ENCODE data around the gene YIPF7.
A peak's percentile ranks its signal among the peaks of the same experiment; 100 is the strongest.

YIPF7 gene

GRCh38 chr4:44662623-44663005 lies 11.2 kb upstream of the YIPF7 start:
- H3K4me3 ChIP-seq (ENCODE audit: low read depth, low read length) = no peak overlapping the region
- no peak for TF ChIP-seq CTCF (IDR thresholded peaks at IDR 0.05; ENCODE audit: insufficient read depth, low read depth, low read length, missing control alignments)
- peak; percentile 29 for DNase-seq (ENCODE audit: low read depth)

GRCh38 chr4:44661940-44662622 lies 10.7 kb upstream of the YIPF7 start:
- TF ChIP-seq CTCF (IDR thresholded peaks at IDR 0.05; ENCODE audit: insufficient read depth, low read depth, low read length, missing control alignments) = no peak
- no peak overlapping the region for H3K4me3 ChIP-seq (ENCODE audit: low read depth, low read length)
- DNase-seq (ENCODE audit: low read depth) = no peak

GRCh38 chr4:44660396-44660795 lies 9.0 kb upstream of the YIPF7 start:
- no peak for TF ChIP-seq CTCF (IDR thresholded peaks at IDR 0.05; ENCODE audit: insufficient read depth, low read depth, low read length, missing control alignments)
- no peak for DNase-seq (ENCODE audit: low read depth)

GRCh38 chr4:44652002-44652401 lies 577 bp upstream of the YIPF7 start:
- H3K4me3 ChIP-seq (ENCODE audit: low read depth, low read length) = no peak overlapping the region
- DNase-seq (ENCODE audit: low read depth) = no peak
- TF ChIP-seq CTCF (IDR thresholded peaks at IDR 0.05; ENCODE audit: insufficient read depth, low read depth, low read length, missing control alignments) = no peak

More at GRCh38 chr4:44660396-44660795, 9.0 kb upstream of the YIPF7 start:
- no peak overlapping the region for H3K4me3 ChIP-seq (ENCODE audit: low read depth, low read length)

- DNase-seq (ENCODE audit: low read depth) = no peak
- no peak for TF ChIP-seq CTCF (IDR thresholded peaks at IDR 0.05; ENCODE audit: insufficient read depth, low read depth, low read length, missing control alignments)
- no peak overlapping the region for H3K4me3 ChIP-seq (ENCODE audit: low read depth, low read length)
Observed at GRCh38 chr4:44646151-44646550, 5.3 kb downstream of the YIPF7 start.

- DNase-seq (ENCODE audit: low read depth) = no peak
- H3K4me3 ChIP-seq (ENCODE audit: low read depth, low read length) = no peak overlapping the region
- TF ChIP-seq CTCF (IDR thresholded peaks at IDR 0.05; ENCODE audit: insufficient read depth, low read depth, low read length, missing control alignments) = no peak
Observed at GRCh38 chr4:44638091-44638490, 13.3 kb downstream of the YIPF7 start.

GRCh38 chr4:44632733-44633132 lies 18.7 kb downstream of the YIPF7 start:
- no peak for TF ChIP-seq CTCF (IDR thresholded peaks at IDR 0.05; ENCODE audit: insufficient read depth, low read depth, low read length, missing control alignments)
- H3K4me3 ChIP-seq (ENCODE audit: low read depth, low read length) = no peak overlapping the region
- no peak for DNase-seq (ENCODE audit: low read depth)

All from GM12865 (cell line).